ENCODE measurements around the gene IDI2.
A peak's percentile ranks its signal among the peaks of the same experiment; 100 is the strongest.

Gene IDI2

GRCh38 chr10:986881-987619 lies 38.6 kb downstream of the IDI2 start:
- Histone ChIP-seq H3K27me3 (ENCODE audit: control insufficient read depth, insufficient read depth, low read length) (no peaks in the 10 kb centered on the region), H3K4me1 (ENCODE audit: control insufficient read depth, insufficient read depth, low read length) (no peaks in the 10 kb centered on the region), H3K9ac (ENCODE audit: low read depth, low read length) (peak overlapping the region; percentile 94), H3K36me3 (ENCODE audit: control insufficient read depth, insufficient read depth, low read length) (no peaks in the 10 kb centered on the region), H3K9me3 (ENCODE audit: control insufficient read depth, insufficient read depth, low read length) (no peaks in the 10 kb centered on the region), H3K4me3 (ENCODE audit: low read depth, low read length) (peak overlapping the region; percentile 91)

- no peaks in the 10 kb centered on the region for H3K4me1 ChIP-seq (ENCODE audit: control insufficient read depth, insufficient read depth, low read length)
- no peak overlapping the region for H3K9ac ChIP-seq (ENCODE audit: low read depth, low read length)
- H3K9me3 ChIP-seq (ENCODE audit: control insufficient read depth, insufficient read depth, low read length), result no peaks in the 10 kb centered on the region
- no peaks in the 10 kb centered on the region for H3K27me3 ChIP-seq (ENCODE audit: control insufficient read depth, insufficient read depth, low read length)
- H3K4me3 ChIP-seq (ENCODE audit: low read depth, low read length), result no peak overlapping the region
- H3K36me3 ChIP-seq (ENCODE audit: control insufficient read depth, insufficient read depth, low read length), result no peaks in the 10 kb centered on the region
These were observed 39.4 kb downstream of the IDI2 start for GRCh38 chr10:986137-986825.

- no peak overlapping the region for H3K9ac ChIP-seq (ENCODE audit: low read depth, low read length)
- H3K27me3 ChIP-seq (ENCODE audit: control insufficient read depth, insufficient read depth, low read length), result no peaks in the 10 kb centered on the region
- H3K4me3 ChIP-seq (ENCODE audit: low read depth, low read length), result no peak overlapping the region
- peaks cover 8% of the 10 kb centered on the region for H3K9me3 ChIP-seq (ENCODE audit: control insufficient read depth, insufficient read depth, low read length)
- H3K36me3 ChIP-seq (ENCODE audit: control insufficient read depth, insufficient read depth, low read length), result peaks cover 3% of the 10 kb centered on the region
- H3K4me1 ChIP-seq (ENCODE audit: control insufficient read depth, insufficient read depth, low read length), result no peaks in the 10 kb centered on the region
These were observed 40.3 kb downstream of the IDI2 start for GRCh38 chr10:985361-985760.

GRCh38 chr10:983971-984655 lies 41.5 kb downstream of the IDI2 start:
- H3K9me3 ChIP-seq (ENCODE audit: control insufficient read depth, insufficient read depth, low read length), result peaks cover 12% of the 10 kb centered on the region
- no peak overlapping the region for H3K9ac ChIP-seq (ENCODE audit: low read depth, low read length)
- no peaks in the 10 kb centered on the region for H3K27me3 ChIP-seq (ENCODE audit: control insufficient read depth, insufficient read depth, low read length)
- no peaks in the 10 kb centered on the region for H3K4me1 ChIP-seq (ENCODE audit: control insufficient read depth, insufficient read depth, low read length)
- peaks cover 4% of the 10 kb centered on the region for H3K36me3 ChIP-seq (ENCODE audit: control insufficient read depth, insufficient read depth, low read length)
- no peak overlapping the region for H3K4me3 ChIP-seq (ENCODE audit: low read depth, low read length)

- no peak overlapping the region for H3K4me3 ChIP-seq (ENCODE audit: low read depth, low read length)
- H3K27me3 ChIP-seq (ENCODE audit: control insufficient read depth, insufficient read depth, low read length), result no peaks in the 10 kb centered on the region
- H3K9me3 ChIP-seq (ENCODE audit: control insufficient read depth, insufficient read depth, low read length), result peaks cover 13% of the 10 kb centered on the region
- no peak overlapping the region for H3K9ac ChIP-seq (ENCODE audit: low read depth, low read length)
- no peaks in the 10 kb centered on the region for H3K4me1 ChIP-seq (ENCODE audit: control insufficient read depth, insufficient read depth, low read length)
- peaks cover 4% of the 10 kb centered on the region for H3K36me3 ChIP-seq (ENCODE audit: control insufficient read depth, insufficient read depth, low read length)
These were observed 42.3 kb downstream of the IDI2 start for GRCh38 chr10:983401-983800.

- Histone ChIP-seq H3K9ac (ENCODE audit: low read depth, low read length) (no peak overlapping the region), H3K4me1 (ENCODE audit: control insufficient read depth, insufficient read depth, low read length) (no peaks in the 10 kb centered on the region), H3K9me3 (ENCODE audit: control insufficient read depth, insufficient read depth, low read length) (peaks cover 13% of the 10 kb centered on the region), H3K4me3 (ENCODE audit: low read depth, low read length) (no peak overlapping the region), H3K36me3 (ENCODE audit: control insufficient read depth, insufficient read depth, low read length) (peaks cover 4% of the 10 kb centered on the region), H3K27me3 (ENCODE audit: control insufficient read depth, insufficient read depth, low read length) (no peaks in the 10 kb centered on the region)
These were observed 45.1 kb downstream of the IDI2 start for GRCh38 chr10:980468-981093.

GRCh38 chr10:978826-979421 lies 46.7 kb downstream of the IDI2 start:
- H3K4me3 ChIP-seq (ENCODE audit: low read depth, low read length), result no peak overlapping the region
- peaks cover 4% of the 10 kb centered on the region for H3K36me3 ChIP-seq (ENCODE audit: control insufficient read depth, insufficient read depth, low read length)
- no peak overlapping the region for H3K9ac ChIP-seq (ENCODE audit: low read depth, low read length)
- peaks cover 13% of the 10 kb centered on the region for H3K9me3 ChIP-seq (ENCODE audit: control insufficient read depth, insufficient read depth, low read length)
- H3K4me1 ChIP-seq (ENCODE audit: control insufficient read depth, insufficient read depth, low read length), result no peaks in the 10 kb centered on the region
- H3K27me3 ChIP-seq (ENCODE audit: control insufficient read depth, insufficient read depth, low read length), result no peaks in the 10 kb centered on the region

- peaks cover 4% of the 10 kb centered on the region for H3K36me3 ChIP-seq (ENCODE audit: control insufficient read depth, insufficient read depth, low read length)
- H3K27me3 ChIP-seq (ENCODE audit: control insufficient read depth, insufficient read depth, low read length), result no peaks in the 10 kb centered on the region
- H3K9ac ChIP-seq (ENCODE audit: low read depth, low read length), result no peak overlapping the region
- no peaks in the 10 kb centered on the region for H3K4me1 ChIP-seq (ENCODE audit: control insufficient read depth, insufficient read depth, low read length)
- no peak overlapping the region for H3K4me3 ChIP-seq (ENCODE audit: low read depth, low read length)
- H3K9me3 ChIP-seq (ENCODE audit: control insufficient read depth, insufficient read depth, low read length), result peaks cover 13% of the 10 kb centered on the region
These were observed 49.3 kb downstream of the IDI2 start for GRCh38 chr10:976316-976715.

GRCh38 chr10:974785-975074 lies 50.9 kb downstream of the IDI2 start:
- Histone ChIP-seq H3K4me1 (ENCODE audit: control insufficient read depth, insufficient read depth, low read length) (no peaks in the 10 kb centered on the region), H3K9me3 (ENCODE audit: control insufficient read depth, insufficient read depth, low read length) (peaks cover 4% of the 10 kb centered on the region), H3K9ac (ENCODE audit: low read depth, low read length) (no peak overlapping the region), H3K36me3 (ENCODE audit: control insufficient read depth, insufficient read depth, low read length) (no peaks in the 10 kb centered on the region), H3K27me3 (ENCODE audit: control insufficient read depth, insufficient read depth, low read length) (no peaks in the 10 kb centered on the region), H3K4me3 (ENCODE audit: low read depth, low read length) (no peak overlapping the region)

GRCh38 chr10:974038-974784 lies 51.4 kb downstream of the IDI2 start:
- no peaks in the 10 kb centered on the region for H3K36me3 ChIP-seq (ENCODE audit: control insufficient read depth, insufficient read depth, low read length)
- H3K4me3 ChIP-seq (ENCODE audit: low read depth, low read length), result no peak overlapping the region
- no peaks in the 10 kb centered on the region for H3K27me3 ChIP-seq (ENCODE audit: control insufficient read depth, insufficient read depth, low read length)
- no peak overlapping the region for H3K9ac ChIP-seq (ENCODE audit: low read depth, low read length)
- peaks cover 2% of the 10 kb centered on the region for H3K9me3 ChIP-seq (ENCODE audit: control insufficient read depth, insufficient read depth, low read length)
- H3K4me1 ChIP-seq (ENCODE audit: control insufficient read depth, insufficient read depth, low read length), result no peaks in the 10 kb centered on the region

GRCh38 chr10:972763-973162 lies 52.9 kb downstream of the IDI2 start:
- no peaks in the 10 kb centered on the region for H3K4me1 ChIP-seq (ENCODE audit: control insufficient read depth, insufficient read depth, low read length)
- H3K9ac ChIP-seq (ENCODE audit: low read depth, low read length), result no peak overlapping the region
- H3K27me3 ChIP-seq (ENCODE audit: control insufficient read depth, insufficient read depth, low read length), result no peaks in the 10 kb centered on the region
- H3K36me3 ChIP-seq (ENCODE audit: control insufficient read depth, insufficient read depth, low read length), result no peaks in the 10 kb centered on the region
- no peaks in the 10 kb centered on the region for H3K9me3 ChIP-seq (ENCODE audit: control insufficient read depth, insufficient read depth, low read length)
- H3K4me3 ChIP-seq (ENCODE audit: low read depth, low read length), result no peak overlapping the region
